ENCODE measurements around the gene EFCAB11.
"Not testable (repeated sequence)": the region's sequence is repeated elsewhere in the genome, so short reads cannot be mapped to it uniquely, and the experiment has no call there.

EFCAB11 gene

DNA sequence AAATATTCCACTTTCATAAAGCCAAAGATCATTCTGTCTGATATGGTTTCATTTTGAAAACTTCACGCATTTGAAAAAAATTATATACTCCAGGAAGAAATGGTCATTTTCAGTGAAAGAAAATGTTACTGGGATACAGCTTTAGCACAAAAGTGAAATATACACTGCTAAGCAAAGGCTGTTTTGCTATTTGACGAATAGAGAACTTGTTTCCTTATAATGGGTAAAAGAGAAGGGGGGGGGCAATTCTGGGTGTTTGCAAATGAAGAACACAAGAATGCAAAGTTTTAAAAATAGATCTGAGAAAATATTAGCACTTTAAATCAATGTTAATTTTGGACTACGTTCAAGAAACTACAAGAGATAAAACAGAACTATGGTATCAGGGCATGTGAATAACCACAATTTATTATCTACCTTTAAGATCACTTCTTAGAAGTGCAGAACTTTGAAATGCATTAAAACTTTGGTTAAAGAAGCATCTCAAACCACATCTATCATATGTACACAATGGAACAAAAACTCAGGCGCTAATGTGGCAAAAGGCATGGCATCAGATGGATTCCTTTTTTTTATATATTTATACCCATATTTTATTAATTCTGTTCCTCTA, 51.1 kb downstream of the EFCAB11 start:
- no peak overlapping the region for H3K4me3 ChIP-seq (ENCODE audit: low read depth, low read length)
- no peak for DNase-seq (ENCODE audit: low read depth)
- TF ChIP-seq POLR2A (IDR thresholded peaks at IDR 0.05; ENCODE audit: extremely low read depth, insufficient read length): no peak
- TF ChIP-seq, protein P1, sequence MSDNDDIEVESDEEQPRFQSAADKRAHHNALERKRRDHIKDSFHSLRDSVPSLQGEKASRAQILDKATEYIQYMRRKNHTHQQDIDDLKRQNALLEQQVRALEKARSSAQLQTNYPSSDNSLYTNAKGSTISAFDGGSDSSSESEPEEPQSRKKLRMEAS (IDR thresholded peaks at IDR 0.05; ENCODE audit: low read depth, low read length): no peak
- no peak for TF ChIP-seq MYC (IDR thresholded peaks at IDR 0.05; ENCODE audit: low read depth, low read length)
- TF ChIP-seq, protein P2, sequence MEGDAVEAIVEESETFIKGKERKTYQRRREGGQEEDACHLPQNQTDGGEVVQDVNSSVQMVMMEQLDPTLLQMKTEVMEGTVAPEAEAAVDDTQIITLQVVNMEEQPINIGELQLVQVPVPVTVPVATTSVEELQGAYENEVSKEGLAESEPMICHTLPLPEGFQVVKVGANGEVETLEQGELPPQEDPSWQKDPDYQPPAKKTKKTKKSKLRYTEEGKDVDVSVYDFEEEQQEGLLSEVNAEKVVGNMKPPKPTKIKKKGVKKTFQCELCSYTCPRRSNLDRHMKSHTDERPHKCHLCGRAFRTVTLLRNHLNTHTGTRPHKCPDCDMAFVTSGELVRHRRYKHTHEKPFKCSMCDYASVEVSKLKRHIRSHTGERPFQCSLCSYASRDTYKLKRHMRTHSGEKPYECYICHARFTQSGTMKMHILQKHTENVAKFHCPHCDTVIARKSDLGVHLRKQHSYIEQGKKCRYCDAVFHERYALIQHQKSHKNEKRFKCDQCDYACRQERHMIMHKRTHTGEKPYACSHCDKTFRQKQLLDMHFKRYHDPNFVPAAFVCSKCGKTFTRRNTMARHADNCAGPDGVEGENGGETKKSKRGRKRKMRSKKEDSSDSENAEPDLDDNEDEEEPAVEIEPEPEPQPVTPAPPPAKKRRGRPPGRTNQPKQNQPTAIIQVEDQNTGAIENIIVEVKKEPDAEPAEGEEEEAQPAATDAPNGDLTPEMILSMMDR (IDR thresholded peaks at IDR 0.05; ENCODE audit: low read depth, low read length): no peak

DNA sequence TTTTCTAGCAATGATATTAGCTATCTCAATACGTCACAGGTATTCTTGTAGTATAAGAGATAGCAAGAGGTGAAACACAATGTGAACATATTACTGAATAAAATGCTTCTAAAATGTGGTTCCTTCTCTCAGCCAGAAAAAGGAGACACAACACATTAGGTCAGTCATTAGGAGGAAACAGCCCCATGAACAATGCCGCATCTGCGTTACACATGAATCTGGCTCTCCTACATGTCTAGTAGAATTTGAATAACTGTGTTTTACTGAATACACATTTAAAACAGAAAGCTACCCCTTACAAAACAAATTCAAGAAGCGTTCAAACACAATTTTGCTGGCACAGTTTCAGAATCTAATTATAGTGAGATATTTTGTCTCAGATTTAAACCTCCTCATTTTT, 51.6 kb downstream of the EFCAB11 start:
- no peak for TF ChIP-seq POLR2A (IDR thresholded peaks at IDR 0.05; ENCODE audit: extremely low read depth, insufficient read length)
- no peak for TF ChIP-seq MYC (IDR thresholded peaks at IDR 0.05; ENCODE audit: low read depth, low read length)
- TF ChIP-seq, protein P1 (IDR thresholded peaks at IDR 0.05; ENCODE audit: low read depth, low read length): no peak
- TF ChIP-seq, protein P2 (IDR thresholded peaks at IDR 0.05; ENCODE audit: low read depth, low read length): no peak
- DNase-seq (ENCODE audit: low read depth): no peak
- no peak overlapping the region for H3K4me3 ChIP-seq (ENCODE audit: low read depth, low read length)

DNA sequence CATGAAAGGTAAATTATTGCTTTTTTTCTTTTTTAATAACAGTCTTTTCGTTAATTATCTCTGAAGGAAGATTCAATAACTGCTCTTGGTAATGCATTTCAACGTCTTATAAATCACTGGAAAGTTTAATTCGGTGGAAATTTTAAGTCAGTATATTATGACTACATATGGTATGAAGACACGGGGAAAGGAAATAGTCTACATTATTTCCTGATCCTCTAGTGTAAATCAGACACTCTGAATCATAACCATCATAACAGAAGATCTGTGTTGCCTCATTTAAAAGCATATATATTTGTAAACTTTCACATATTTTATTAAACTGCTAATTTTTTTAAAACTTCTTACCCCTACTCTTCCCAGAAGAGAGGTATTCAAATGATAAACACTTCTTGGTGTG, 53.7 kb downstream of the EFCAB11 start:
- no peak for DNase-seq (ENCODE audit: low read depth)
- no peak for TF ChIP-seq POLR2A (IDR thresholded peaks at IDR 0.05; ENCODE audit: extremely low read depth, insufficient read length)
- TF ChIP-seq, protein P2 (IDR thresholded peaks at IDR 0.05; ENCODE audit: low read depth, low read length): no peak
- no peak for TF ChIP-seq MYC (IDR thresholded peaks at IDR 0.05; ENCODE audit: low read depth, low read length)
- TF ChIP-seq, protein P1 (IDR thresholded peaks at IDR 0.05; ENCODE audit: low read depth, low read length): no peak
- H3K4me3 ChIP-seq (ENCODE audit: low read depth, low read length): no peak overlapping the region

DNA sequence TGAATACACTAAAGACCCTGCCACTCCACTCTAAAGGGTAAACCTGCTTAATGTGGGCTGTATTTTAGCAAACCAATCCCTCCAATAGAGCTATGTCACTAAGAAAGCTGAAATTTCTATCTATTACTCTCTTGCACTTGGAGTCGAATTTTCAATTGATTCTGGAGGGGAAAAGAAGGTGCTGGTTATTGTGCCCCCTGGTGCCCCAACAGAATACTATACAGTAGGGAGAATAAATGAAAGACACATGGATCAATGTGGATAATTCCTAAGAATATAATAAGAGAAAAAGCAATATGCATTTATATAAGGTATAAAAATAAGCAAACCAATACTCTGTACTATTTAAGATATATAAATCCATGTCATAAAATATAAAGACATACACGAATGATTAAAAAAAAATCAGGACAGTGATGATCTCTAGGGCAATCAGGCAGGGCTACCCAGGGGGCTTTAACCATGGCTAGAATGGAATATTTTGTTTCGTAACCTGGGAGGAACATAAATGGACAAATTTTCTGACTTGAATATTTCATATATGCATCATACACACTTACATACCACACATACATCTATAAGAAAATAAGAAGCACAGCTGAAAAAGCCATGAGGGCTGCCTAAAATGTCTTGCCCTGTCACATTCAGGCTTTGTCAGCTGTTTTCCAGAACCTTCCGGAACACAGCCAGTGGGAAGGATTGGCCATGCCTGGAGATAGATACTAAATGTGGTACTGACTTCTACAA, 54.4 kb downstream of the EFCAB11 start:
- TF ChIP-seq, protein P2 (IDR thresholded peaks at IDR 0.05; ENCODE audit: low read depth, low read length): peak; percentile 14
- no peak for TF ChIP-seq MYC (IDR thresholded peaks at IDR 0.05; ENCODE audit: low read depth, low read length)
- no peak overlapping the region for H3K4me3 ChIP-seq (ENCODE audit: low read depth, low read length)
- peak; percentile 27 for DNase-seq (ENCODE audit: low read depth)

DNA sequence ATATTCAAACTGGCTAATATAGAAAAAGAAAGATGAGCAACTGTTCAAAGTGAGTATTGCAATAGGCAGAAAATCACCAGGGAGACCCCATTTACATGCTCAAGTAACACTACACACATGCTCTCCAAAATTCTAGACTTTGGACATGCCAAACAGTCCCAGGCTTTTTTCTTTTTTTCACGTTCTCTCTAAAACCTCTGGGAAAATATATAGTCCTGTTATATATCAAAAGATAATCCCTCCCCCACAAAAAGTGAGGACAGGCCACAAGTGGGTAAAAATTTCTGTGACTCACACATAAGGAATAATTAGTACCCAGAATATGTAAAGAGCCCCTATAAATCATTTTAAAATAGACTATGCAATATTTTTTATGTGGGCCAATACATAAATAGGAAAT, 55.2 kb downstream of the EFCAB11 start:
- no peak overlapping the region for H3K4me3 ChIP-seq (ENCODE audit: low read depth, low read length)
- no peak for DNase-seq (ENCODE audit: low read depth)
- TF ChIP-seq, protein P2 (IDR thresholded peaks at IDR 0.05; ENCODE audit: low read depth, low read length): no peak
- TF ChIP-seq POLR2A (IDR thresholded peaks at IDR 0.05; ENCODE audit: extremely low read depth, insufficient read length): no peak
- TF ChIP-seq, protein P1 (IDR thresholded peaks at IDR 0.05; ENCODE audit: low read depth, low read length): no peak
- TF ChIP-seq MYC (IDR thresholded peaks at IDR 0.05; ENCODE audit: low read depth, low read length): no peak

DNA sequence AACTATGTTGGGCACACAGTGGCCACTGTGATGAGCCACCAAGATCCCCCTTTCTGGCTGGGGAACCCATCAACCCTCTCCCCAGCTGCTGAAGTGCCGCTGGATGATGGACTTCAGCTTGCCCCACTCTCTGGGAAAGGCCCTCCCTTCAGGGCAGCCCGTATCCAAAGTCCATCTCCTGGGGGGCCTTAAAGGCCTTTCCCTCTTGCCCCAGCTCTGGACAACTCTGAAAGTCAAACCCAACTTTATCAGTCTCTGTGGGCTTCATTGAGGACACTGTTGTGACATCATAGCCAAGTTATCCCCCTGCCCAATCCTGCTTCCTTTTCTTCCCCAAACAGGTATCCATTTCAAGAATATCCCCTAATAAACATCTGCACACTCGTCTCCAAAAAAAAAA, 61.1 kb downstream of the EFCAB11 start:
- DNase-seq (ENCODE audit: low read depth); H3K4me3 ChIP-seq (ENCODE audit: low read depth, low read length): not testable (repeated sequence)
